OCI-LY7 (cell line): ENCODE data around the gene DAP. TPM values are rescaled to one million over a fixed set of nuclear protein-coding genes. Genes with fewer than 3 reads are reported as not detected.

Experiments used
- BruUV-seq: library from RNA; stranded (reverse); fragments of 400-500 nt; replicated peaks from 2 replicates; lab custom pipeline; 2021; lab: Mats Ljungman, UMichigan
- CTCF ChIA-PET: fragments of 300-600 bp; sonication (Branson Sonifier 250); formaldehyde crosslinking; loops from one replicate; lab custom pipeline; 2022; ENCODE audit warnings: antibody characterized with exemption; ENCODE audit not compliant: unreplicated experiment; lab: Charles Lee
- POLR2A ChIA-PET: fragments of 300-600 bp; sonication (Branson Sonifier 250); formaldehyde crosslinking; loops from one replicate; lab custom pipeline; 2022; ENCODE audit warnings: antibody characterized with exemption; lab: Charles Lee
- DNase-seq: peaks from one replicate; pipeline ENCODE4 v3.0.0-alpha.2; 2015; ENCODE audit warnings: low spot score
- H2AFZ ChIP-seq: fragments of 200-600 bp; sonication (generic), shearing (Covaris generic); 2 replicates; pipeline ENCODE4 v1.6.1; 2014; ENCODE audit warnings: mild to moderate bottlenecking, antibody characterized with exemption, low read length, moderate library complexity
- H3K27ac ChIP-seq: fragments of 200-600 bp; sonication (generic); 2 replicates; pipeline ENCODE4 v1.5.1; 2014; ENCODE audit warnings: mixed run types, low read depth, mild to moderate bottlenecking, moderate library complexity, low read length, inconsistent platforms; ENCODE audit not compliant: poor library complexity, severe bottlenecking
- H3K36me3 ChIP-seq: fragments of 200-600 bp; sonication (generic); 2 replicates; pipeline ENCODE4 v1.6.1; 2014; ENCODE audit warnings: mild to moderate bottlenecking, antibody characterized with exemption, low read length, moderate library complexity, mixed read lengths; ENCODE audit not compliant: insufficient read depth
- H3K4me1 ChIP-seq: fragments of 200-600 bp; sonication (generic); 2 replicates; pipeline ENCODE4 v1.5.1; 2014; ENCODE audit warnings: mild to moderate bottlenecking, low read length; ENCODE audit not compliant: insufficient read depth, poor library complexity, severe bottlenecking
- H3K4me2 ChIP-seq: fragments of 200-600 bp; sonication (generic); 2 replicates; pipeline ENCODE4 v1.6.1; 2014; ENCODE audit warnings: mild to moderate bottlenecking, low read length
- H3K4me3 ChIP-seq: fragments of 200-600 bp; sonication (generic); 2 replicates; pipeline ENCODE4 v1.5.1; 2014; ENCODE audit warnings: mild to moderate bottlenecking, low read depth, low read length; ENCODE audit not compliant: poor library complexity, severe bottlenecking
- H3K79me2 ChIP-seq: fragments of 200-600 bp; sonication (generic); 2 replicates; pipeline ENCODE4 v1.6.1; 2016; ENCODE audit warnings: low read depth, mild to moderate bottlenecking, low read length, moderate library complexity, mixed read lengths; ENCODE audit not compliant: insufficient read depth
- H3K9me2 ChIP-seq: fragments of 200-600 bp; sonication (generic); 2 replicates; pipeline ENCODE4 v1.6.1; 2016; ENCODE audit warnings: mild to moderate bottlenecking, low read length, mixed read lengths; ENCODE audit not compliant: insufficient read depth
- H3K9me3 ChIP-seq: fragments of 200-600 bp; sonication (generic); 2 replicates; pipeline ENCODE4 v1.6.1; 2014; ENCODE audit warnings: mild to moderate bottlenecking, mixed run types, low read length, mixed read lengths
- H4K20me1 ChIP-seq: fragments of 200-600 bp; sonication (generic); 2 replicates; pipeline ENCODE4 v1.6.1; 2014; ENCODE audit warnings: mild to moderate bottlenecking, antibody characterized with exemption, low read length, moderate library complexity, mixed read lengths; ENCODE audit not compliant: insufficient read depth
- CTCF ChIP-seq: fragments of 200-600 bp; sonication (generic); conservative IDR thresholded peaks from 2 replicates; pipeline ENCODE4 v1.5.1; 2014; ENCODE audit warnings: mild to moderate bottlenecking, antibody characterized with exemption, low read length, moderate library complexity, mixed read lengths
- EZH2phosphoT487 ChIP-seq: fragments of 200-600 bp; sonication (generic); IDR thresholded peaks from 2 replicates; pipeline ENCODE4 v1.6.1; 2018; ENCODE audit warnings: low read depth, borderline replicate concordance, mild to moderate bottlenecking, mixed run types, antibody characterized with exemption, low read length, moderate library complexity, mixed read lengths
- intact Hi-C: fragments of 100-400 bp; cut with micrococcal nuclease; formaldehyde crosslinking; loops from one replicate; pipeline ENCODE4 v1.10.0; 2022; ENCODE audit not compliant: unreplicated experiment
- total RNA-seq, 2 experiments: library from RNA; depleted of rRNA in 1 of 2; stranded (reverse); fragments of >200 nt in 1 of 2; shearing (Covaris generic) in 1 of 2; gene quantifications; 2 replicates each; pipeline ENCODE4 v1.2.3, GENCODE V29; 2014 to 2022

DAP gene
- total RNA-seq, 2 experiments from 2014 or later, result 21.5 to 96.1 TPM

DNA sequence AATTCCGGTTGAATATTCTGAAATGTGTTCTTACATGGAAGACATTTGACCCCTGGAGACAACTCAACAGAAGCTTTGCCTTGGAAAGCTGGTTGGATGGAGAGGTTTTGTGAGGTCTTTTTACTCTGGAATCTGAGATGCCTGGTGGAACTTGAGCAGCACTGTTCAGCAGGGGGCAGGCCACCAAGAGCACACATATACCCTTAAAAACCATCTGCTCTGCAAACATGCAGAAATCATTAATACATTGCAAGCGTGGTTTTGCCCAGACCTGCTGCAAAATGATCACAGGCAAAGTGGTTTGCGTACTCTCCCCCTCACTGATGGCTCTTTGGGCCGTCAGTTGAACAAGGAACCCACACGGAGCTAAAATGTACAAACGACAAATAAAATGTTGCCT, 32.8 kb upstream of the DAP start:
- no peaks in the 10 kb centered on the region for H3K79me2 ChIP-seq
- CTCF ChIA-PET, result no interaction called here
- BruUV-seq, result no TSS peak
- H3K27ac ChIP-seq, result no peak overlapping the region
- H3K4me1 ChIP-seq, result no peaks in the 10 kb centered on the region
- H3K9me2 ChIP-seq, result no peaks in the 10 kb centered on the region
- no peak overlapping the region for H3K4me3 ChIP-seq
- H3K4me2 ChIP-seq, result no peak overlapping the region
- POLR2A ChIA-PET, result no interaction called here
- DNase-seq, result no peak
- no peak overlapping the region for H2AFZ ChIP-seq
- intact Hi-C loops, result no loop called here
- no peaks in the 10 kb centered on the region for H4K20me1 ChIP-seq
- no peaks in the 10 kb centered on the region for H3K9me3 ChIP-seq
- TF ChIP-seq EZH2phosphoT487 (no peak), CTCF (no peak)
- no peaks in the 10 kb centered on the region for H3K36me3 ChIP-seq

DNA sequence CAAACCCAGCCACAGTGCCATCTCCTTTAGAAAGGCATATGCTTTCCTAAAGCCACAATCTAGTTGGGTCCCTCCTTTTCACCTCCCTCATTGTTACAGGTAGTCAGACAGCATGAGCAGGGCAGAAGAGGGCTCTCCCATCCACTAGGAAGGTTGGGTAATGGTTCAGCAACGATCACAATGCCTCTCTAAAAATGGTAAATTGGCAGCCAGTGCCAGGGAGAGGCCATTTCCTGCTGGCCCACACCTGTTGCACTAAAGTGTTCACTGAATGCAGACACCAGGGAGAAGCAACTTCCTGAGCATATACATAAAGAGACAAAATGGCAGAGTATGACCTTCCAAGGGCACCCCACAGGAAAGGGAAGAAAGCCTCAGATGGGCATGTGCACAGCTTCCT, 31.3 kb upstream of the DAP start:
- H3K9me3 ChIP-seq, result no peaks in the 10 kb centered on the region
- no peaks in the 10 kb centered on the region for H3K36me3 ChIP-seq
- H3K4me2 ChIP-seq, result no peak overlapping the region
- no peak overlapping the region for H3K27ac ChIP-seq
- DNase-seq, result no peak
- TF ChIP-seq EZH2phosphoT487 (no peak), CTCF (no peak)
- H3K4me1 ChIP-seq, result no peaks in the 10 kb centered on the region
- no peaks in the 10 kb centered on the region for H4K20me1 ChIP-seq
- ChIA-PET CTCF (no interaction called here), POLR2A (no interaction called here)
- H3K9me2 ChIP-seq, result no peaks in the 10 kb centered on the region
- H2AFZ ChIP-seq, result no peak overlapping the region
- no peaks in the 10 kb centered on the region for H3K79me2 ChIP-seq
- intact Hi-C loops, result no loop called here
- no peak overlapping the region for H3K4me3 ChIP-seq
- BruUV-seq, result no TSS peak

DNA sequence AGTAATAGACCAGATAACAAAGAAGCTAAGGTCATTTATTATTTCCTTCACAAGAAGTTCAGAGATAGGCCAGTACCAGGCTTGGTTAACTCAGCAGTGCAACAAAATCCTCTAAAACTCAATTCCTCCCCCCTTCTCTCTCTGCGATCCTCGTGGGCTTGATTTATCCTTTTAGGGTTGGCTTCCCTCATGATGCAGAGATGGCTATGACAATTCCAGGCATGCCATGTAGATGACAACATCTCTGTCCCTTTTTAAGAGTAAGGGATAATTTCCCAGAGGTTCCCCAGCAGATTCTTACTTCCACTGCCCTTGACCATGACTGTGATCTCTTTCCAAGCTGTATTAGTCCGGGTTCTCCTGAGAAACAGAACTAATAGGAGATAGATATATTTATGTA, 28.7 kb upstream of the DAP start:
- H3K79me2 ChIP-seq, result no peaks in the 10 kb centered on the region
- H2AFZ ChIP-seq, result no peak overlapping the region
- H3K9me2 ChIP-seq, result no peaks in the 10 kb centered on the region
- DNase-seq, result no peak
- no peak overlapping the region for H3K4me2 ChIP-seq
- H3K4me3 ChIP-seq, result no peak overlapping the region
- TF ChIP-seq EZH2phosphoT487 (no peak), CTCF (no peak)
- H3K9me3 ChIP-seq, result no peaks in the 10 kb centered on the region
- no peaks in the 10 kb centered on the region for H3K36me3 ChIP-seq
- BruUV-seq, result no TSS peak
- CTCF ChIA-PET, result no interaction called here
- H3K4me1 ChIP-seq, result no peaks in the 10 kb centered on the region
- intact Hi-C loops, result no loop called here
- no peak overlapping the region for H3K27ac ChIP-seq
- POLR2A ChIA-PET, result interaction anchor here (0.6 kb wide), 2 partner anchors 155 to 599 kb away, joined by 3 to 4 read pairs; no protein-coding TSS in a partner anchor
- no peaks in the 10 kb centered on the region for H4K20me1 ChIP-seq
